ENCODE results near the gene SP3.

The SP3 gene

GRCh38 chr2:173996766-173997165 lies 31.6 kb upstream of the SP3 start:
- DNase-seq (ENCODE audit: low spot score): no peak

GRCh38 chr2:173993459-173993858 lies 28.3 kb upstream of the SP3 start:
- no peak for DNase-seq (ENCODE audit: low spot score)

GRCh38 chr2:173991856-173992588 lies 26.8 kb upstream of the SP3 start:
- no peak for DNase-seq (ENCODE audit: low spot score)

- DNase-seq (ENCODE audit: low spot score): no peak
These were observed 26.0 kb upstream of the SP3 start for GRCh38 chr2:173990970-173991819.

GRCh38 chr2:173990245-173990644 lies 25.1 kb upstream of the SP3 start:
- no peak for DNase-seq (ENCODE audit: low spot score)

- no peak for DNase-seq (ENCODE audit: low spot score)
These were observed 24.7 kb upstream of the SP3 start for GRCh38 chr2:173989884-173990215.

GRCh38 chr2:173989160-173989883 lies 24.1 kb upstream of the SP3 start:
- DNase-seq (ENCODE audit: low spot score): no peak

GRCh38 chr2:173986805-173987204 lies 21.6 kb upstream of the SP3 start:
- DNase-seq (ENCODE audit: low spot score): no peak

- no peak for DNase-seq (ENCODE audit: low spot score)
These were observed 20.4 kb upstream of the SP3 start for GRCh38 chr2:173985605-173985992.

- no peak for DNase-seq (ENCODE audit: low spot score)
These were observed 19.9 kb upstream of the SP3 start for GRCh38 chr2:173984866-173985604.

GRCh38 chr2:173983391-173983871 lies 18.3 kb upstream of the SP3 start:
- no peak for DNase-seq (ENCODE audit: low spot score)

- DNase-seq (ENCODE audit: low spot score): no peak
These were observed 17.7 kb upstream of the SP3 start for GRCh38 chr2:173982918-173983317.

GRCh38 chr2:173982182-173982714 lies 17.1 kb upstream of the SP3 start:
- DNase-seq (ENCODE audit: low spot score): no peak

GRCh38 chr2:173981520-173981919 lies 16.3 kb upstream of the SP3 start:
- no peak for DNase-seq (ENCODE audit: low spot score)

GRCh38 chr2:173979751-173980351 lies 14.7 kb upstream of the SP3 start:
- no peak for DNase-seq (ENCODE audit: low spot score)

- DNase-seq (ENCODE audit: low spot score): no peak
These were observed 13.3 kb upstream of the SP3 start for GRCh38 chr2:173978447-173978846.

- DNase-seq (ENCODE audit: low spot score): no peak
These were observed 7.5 kb upstream of the SP3 start for GRCh38 chr2:173972636-173973035.

GRCh38 chr2:173972165-173972564 lies 7.0 kb upstream of the SP3 start:
- no peak for DNase-seq (ENCODE audit: low spot score)

- no peak for DNase-seq (ENCODE audit: low spot score)
These were observed 5.3 kb upstream of the SP3 start for GRCh38 chr2:173970516-173970924.

GRCh38 chr2:173969886-173970285 lies 4.7 kb upstream of the SP3 start:
- DNase-seq (ENCODE audit: low spot score): no peak

- no peak for DNase-seq (ENCODE audit: low spot score)
These were observed 3.4 kb upstream of the SP3 start for GRCh38 chr2:173968551-173968950.
